LHCN-M2 (cell line): Measurements from ENCODE around the gene TMEM167B. TPM values are rescaled to one million over a fixed set of nuclear protein-coding genes. Genes with fewer than 3 reads are reported as not detected.
"Not testable (repeated sequence)": the region's sequence is repeated elsewhere in the genome, so short reads cannot be mapped to it uniquely, and the experiment has no call there.

Source experiments
- DNase-seq: peaks from one replicate; pipeline ENCODE4 v3.0.0-alpha.2; 2012; ENCODE audit warnings: low read depth
- polyA plus RNA-seq: library from polyadenylated mRNA; unstranded; fragments of >200 nt; gene quantifications from one replicate; pipeline ENCODE4 v1.2.1, GENCODE V29; 2012; ENCODE audit warnings: missing spikeins
- total RNA-seq: library from RNA; depleted of rRNA; stranded (reverse); fragments of >200 nt; gene quantifications from 2 replicates; pipeline ENCODE4 v1.2.3, GENCODE V29; 2014; rRNA removed

Gene TMEM167B
- total RNA-seq, result 14.6 and 16.5 TPM in 2 replicates
- 13.6 TPM for polyA plus RNA-seq

DNA sequence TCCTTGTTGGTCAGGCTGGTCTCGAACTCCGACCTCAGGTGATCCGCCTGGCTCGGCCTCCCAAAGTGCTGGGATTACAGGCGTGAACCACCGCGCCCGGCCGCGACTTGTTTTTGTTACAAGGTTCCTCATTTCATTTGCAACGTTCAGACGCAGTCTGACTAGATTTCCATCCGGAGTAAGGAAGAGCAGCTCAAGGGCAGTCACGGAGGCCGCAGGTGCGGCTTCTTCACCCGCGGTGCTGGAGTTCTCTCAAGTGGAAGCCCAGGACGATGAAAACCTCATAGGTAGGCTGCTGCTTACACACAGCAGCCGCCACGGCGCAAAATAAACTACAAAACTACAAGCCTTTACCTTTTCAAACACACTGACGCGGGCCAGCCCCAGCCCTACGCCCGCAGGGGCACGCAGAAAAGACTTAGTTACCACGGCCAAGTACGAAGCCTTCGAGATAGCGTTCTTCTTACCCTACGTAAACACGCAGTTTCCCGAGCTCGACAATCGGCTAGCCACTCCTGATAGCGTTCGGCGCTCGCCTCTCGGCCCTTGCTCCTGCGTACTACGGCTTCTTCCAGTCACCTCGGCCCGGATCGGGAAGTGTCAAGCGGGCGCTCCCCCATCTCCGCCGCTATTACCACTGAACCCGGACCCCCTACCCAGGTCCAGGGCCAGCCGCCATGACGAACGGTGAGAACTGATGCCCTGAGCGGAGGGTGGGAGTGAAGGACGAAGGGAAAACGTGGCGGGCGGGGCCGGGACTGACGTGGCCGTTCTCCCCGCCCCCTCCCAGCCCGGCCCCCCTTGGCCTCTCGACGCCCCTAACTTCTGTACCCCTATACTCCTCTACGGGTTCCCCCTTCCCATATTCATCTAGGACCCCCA is at the start of gene TMEM167B:
Gene TMEM167B (plus strand): TSS at position 569 of the 882 bp plus-strand sequence. CDS start 109 bp downstream, at position 678.
- peak; percentile 88 for DNase-seq

GRCh38 chr1:109040989-109041620 is 49.5 kb upstream of the TMEM167B start:
- peak; percentile 47 for DNase-seq

- peak; percentile 95 for DNase-seq
These were observed 48.7 kb upstream of the TMEM167B start, which contains the start of gene WDR47 for GRCh38 chr1:109041621-109042468. Gene WDR47, minus strand, starts transcription at chr1:109042102. Its CDS starts 18,590 bp downstream, at chr1:109023512.

DNA sequence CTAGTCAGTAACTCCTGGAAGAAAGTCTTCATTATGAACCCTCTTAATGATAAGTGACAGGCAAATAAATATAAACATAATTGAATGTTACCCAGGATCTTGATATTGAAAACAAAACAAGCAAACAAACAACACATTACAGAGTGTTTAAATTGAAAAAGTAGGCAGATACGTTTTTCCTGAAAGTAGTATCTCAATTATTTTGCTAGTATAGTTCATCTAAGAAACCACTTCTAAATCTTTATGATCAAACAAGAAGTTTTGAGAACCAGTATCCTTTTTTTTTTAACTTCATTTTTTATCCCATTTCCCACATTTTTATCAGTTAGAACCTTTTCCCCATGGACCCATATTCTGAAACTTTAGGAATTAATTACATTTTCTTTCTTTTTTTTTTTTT is 45.0 kb upstream of the TMEM167B start:
- DNase-seq, result no peak

GRCh38 chr1:109046671-109047070 is 43.9 kb upstream of the TMEM167B start:
- DNase-seq, result no peak

DNA sequence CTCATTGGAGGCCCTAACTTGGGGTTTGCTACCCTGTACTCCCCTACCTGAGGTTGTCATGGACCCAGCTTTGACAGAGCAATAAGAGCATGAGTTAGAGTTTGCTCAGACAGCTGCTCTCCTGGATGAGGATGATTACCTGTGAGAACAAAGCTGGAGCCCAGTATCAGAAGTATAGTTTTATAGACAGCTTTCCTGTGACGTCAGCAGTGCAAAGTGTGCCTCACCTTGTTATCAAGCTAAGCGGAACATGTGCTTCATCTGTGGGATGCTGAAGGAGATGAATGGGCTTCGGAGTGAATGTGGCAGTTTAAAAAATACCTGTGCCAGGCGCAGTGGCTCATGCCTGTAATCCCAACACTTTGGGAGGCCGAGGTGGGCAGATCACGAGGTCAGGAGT is 43.2 kb upstream of the TMEM167B start:
- no peak for DNase-seq

DNA sequence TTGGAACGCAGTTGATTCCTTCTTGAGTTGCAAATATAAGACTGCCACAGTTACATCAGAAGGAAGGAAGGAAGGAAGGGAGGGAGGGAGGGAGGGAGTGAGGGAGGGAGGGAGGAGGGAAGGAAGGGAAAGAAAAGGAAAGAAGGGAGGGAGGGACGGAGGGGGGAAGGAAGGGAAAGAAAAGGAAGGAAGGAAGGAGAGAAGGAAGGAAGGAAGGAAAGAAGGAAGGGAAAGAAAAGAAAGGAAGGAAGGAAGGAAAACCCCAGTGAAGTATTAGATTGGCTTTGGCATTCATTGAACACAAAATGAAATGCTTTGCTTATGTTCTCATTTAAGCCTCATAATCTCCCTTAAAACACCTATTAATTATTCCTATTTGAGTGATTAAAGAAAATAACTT is 42.2 kb upstream of the TMEM167B start:
- no peak for DNase-seq

DNA sequence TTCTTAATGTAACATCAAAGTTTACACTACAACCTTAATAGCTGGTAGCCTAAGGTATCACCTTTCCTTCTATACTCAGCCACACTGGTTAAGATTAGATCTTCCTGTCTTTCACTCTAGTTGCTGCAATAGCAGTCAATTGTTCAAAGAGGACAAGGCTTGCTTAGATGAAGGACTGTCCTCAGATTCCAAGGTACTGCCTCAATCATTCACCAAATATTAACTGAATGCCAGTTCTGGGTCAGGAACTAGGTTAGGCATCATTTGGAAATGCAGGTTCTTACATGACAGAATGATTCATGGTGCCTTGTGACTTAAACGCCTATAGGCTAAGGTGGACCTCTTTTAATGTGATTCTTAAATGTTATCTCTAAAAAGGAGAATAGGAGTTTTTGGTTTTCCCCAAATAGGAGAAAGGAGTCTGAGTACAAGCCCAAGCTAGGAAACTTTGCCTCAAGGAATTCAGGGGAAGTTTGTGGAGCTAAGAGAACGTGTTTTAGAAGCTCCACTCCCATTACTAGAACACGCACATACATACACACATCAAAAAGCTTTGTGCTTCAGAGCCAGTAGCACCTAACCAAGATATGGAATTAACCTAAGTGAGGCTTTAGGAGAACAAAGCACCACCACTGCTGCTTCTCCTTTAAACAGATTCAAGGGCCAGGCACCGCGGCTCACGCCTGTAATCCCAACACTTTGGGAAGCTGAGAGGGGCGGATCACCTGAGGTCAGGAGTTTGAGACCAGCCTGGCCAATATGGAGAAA is 40.2 kb upstream of the TMEM167B start:
- no peak for DNase-seq

DNA sequence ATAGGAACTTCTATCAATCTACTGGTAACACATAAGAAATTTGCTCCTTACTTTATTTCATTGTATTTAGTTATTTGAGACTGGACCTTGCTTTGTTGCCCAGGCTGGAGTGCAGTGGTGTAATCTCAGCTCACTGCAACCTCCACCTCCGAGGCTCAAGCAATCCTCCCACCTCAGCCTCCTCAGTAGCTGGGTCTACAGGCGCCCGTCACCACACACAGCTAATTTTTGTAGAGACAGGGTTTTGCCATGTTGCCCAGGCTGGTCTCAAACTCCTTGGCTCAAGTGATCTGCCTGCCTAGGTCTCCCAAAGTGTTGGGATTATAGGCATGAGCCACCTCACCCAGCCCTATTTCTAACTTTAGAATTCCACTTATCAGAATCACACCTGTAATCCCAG is 38.4 kb upstream of the TMEM167B start:
- DNase-seq, result not testable (repeated sequence)

DNA sequence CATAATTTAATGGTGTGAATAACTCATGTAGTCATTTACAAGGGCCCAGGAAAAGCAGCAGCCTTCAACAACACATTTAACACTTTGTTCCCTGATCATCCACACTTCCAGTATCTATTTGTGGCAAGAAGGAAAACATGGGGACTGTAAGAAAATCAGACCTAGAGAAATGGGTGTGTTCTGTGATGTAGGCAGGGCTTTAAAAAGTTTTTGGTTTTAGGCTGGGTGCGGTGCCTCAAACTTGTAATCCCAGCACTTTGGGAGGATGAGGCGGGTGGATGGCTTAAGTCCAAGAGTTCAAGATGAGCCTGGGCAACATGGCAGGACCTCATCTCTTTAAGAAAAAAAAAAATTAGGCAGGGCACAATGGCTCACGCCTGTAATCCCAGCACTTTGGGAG is 34.5 kb upstream of the TMEM167B start:
- DNase-seq, result no peak

DNA sequence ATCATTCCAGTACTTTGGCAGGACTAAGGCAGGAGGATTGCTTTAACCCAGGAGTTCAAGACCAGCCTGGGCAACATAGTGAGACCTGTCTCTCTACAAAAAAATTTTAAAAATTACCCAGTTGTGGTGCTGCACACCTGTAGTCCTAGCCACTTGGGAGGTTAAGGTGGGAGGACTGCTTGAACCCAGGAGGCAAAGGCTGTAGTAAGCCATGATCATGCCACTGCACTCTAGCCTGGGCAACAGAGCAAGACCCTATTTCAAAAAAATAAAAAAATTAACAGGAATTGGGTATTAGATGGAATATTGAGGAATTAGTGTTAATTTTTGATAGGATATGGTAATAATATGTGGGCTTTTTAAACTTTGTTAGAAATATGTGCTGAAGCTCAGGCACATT is 31.5 kb upstream of the TMEM167B start:
- no peak for DNase-seq

DNA sequence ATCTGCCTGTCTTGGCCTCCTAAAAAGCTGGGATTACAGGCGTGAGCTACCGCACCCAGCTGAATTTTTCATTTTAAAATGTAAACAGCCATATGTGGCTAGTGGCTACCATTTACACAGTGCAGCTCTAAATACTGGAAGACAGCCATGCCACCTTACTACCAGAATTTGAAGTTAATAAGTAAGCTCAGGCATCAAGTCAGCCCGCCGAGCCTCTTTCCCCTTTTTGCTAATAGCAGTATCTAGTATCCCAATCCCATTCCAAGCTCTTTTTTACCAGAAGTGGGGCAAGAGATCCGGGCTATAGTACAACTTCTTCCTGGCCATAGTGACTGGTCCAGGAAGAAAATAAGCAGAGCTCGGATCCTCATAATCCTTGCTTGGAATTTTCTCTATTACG is 29.9 kb upstream of the TMEM167B start:
- no peak for DNase-seq

DNA sequence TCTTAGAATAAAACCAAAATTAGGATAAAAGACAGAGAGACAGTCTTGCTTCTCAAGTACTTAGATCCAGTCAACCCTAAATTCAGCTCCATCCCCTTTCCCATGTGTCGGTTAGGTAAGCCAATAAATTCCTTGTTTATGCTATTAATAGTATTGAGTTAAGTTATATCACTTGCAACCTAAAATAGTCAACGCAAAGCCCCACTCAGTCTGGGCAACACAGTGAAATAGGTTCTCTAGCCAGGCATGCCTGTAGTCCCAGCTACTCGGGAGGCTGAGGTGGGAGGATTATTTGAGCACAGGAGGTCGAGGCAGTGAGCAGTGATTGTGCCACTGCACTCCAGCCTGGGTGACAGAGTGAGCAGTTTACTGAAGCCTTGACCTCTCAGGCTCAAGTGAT is 29.4 kb upstream of the TMEM167B start:
- DNase-seq, result no peak

GRCh38 chr1:109065137-109065536 is 25.4 kb upstream of the TMEM167B start:
- no peak for DNase-seq

DNA sequence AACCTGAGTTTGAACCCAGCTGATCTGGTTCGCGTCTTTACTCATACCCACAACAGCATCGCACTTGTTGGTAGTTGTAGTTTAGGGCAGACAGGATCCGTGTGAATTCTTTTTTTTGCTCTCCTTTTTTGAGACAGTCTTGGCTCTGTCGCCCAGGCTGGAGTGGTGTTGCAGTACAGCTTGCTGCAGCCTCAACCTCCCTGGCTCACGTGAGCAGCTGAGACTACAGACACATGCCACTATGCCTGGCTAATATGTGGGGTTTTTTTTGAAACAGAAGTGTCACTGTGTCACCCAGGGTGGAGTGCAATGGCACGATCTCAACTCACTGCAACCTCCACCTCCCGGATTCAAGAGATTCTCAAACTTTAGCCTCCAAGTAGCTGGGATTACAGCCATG is 22.7 kb upstream of the TMEM167B start:
- no peak for DNase-seq

DNA sequence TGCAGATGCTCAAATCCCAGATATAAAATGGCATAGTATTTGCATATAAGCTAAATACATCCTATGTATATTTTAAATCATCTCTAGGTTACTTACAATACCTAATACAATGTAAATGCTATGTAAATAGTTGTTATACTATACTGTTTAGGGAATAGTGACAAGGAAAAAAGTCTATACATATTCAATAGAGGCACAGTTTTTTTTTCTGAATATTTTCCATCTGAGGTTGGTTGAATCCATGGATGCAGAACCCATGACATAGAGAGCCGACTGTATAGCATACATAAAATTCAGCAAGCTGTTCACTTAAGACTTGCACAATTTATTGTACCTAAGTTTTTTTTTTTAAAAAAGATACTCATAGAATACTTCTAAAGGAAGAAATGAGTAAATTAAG is 21.3 kb upstream of the TMEM167B start:
- DNase-seq, result no peak

GRCh38 chr1:109075531-109076490 is 14.8 kb upstream of the TMEM167B start, which contains the start of gene TAF13:
Gene TAF13, minus strand, starts transcription at chr1:109076003. Its CDS starts 56 bp downstream, at chr1:109075947.
- peak; percentile 95 for DNase-seq

GRCh38 chr1:109078317-109078716 is 12.2 kb upstream of the TMEM167B start:
- no peak for DNase-seq

GRCh38 chr1:109079240-109079622 is 11.3 kb upstream of the TMEM167B start:
- DNase-seq, result no peak
